Measurements from ENCODE around the gene RLN3.
A peak's percentile ranks its signal among the peaks of the same experiment; 100 is the strongest.
"Not testable (repeated sequence)": the region's sequence is repeated elsewhere in the genome, so short reads cannot be mapped to it uniquely, and the experiment has no call there.

The RLN3 gene

DNA sequence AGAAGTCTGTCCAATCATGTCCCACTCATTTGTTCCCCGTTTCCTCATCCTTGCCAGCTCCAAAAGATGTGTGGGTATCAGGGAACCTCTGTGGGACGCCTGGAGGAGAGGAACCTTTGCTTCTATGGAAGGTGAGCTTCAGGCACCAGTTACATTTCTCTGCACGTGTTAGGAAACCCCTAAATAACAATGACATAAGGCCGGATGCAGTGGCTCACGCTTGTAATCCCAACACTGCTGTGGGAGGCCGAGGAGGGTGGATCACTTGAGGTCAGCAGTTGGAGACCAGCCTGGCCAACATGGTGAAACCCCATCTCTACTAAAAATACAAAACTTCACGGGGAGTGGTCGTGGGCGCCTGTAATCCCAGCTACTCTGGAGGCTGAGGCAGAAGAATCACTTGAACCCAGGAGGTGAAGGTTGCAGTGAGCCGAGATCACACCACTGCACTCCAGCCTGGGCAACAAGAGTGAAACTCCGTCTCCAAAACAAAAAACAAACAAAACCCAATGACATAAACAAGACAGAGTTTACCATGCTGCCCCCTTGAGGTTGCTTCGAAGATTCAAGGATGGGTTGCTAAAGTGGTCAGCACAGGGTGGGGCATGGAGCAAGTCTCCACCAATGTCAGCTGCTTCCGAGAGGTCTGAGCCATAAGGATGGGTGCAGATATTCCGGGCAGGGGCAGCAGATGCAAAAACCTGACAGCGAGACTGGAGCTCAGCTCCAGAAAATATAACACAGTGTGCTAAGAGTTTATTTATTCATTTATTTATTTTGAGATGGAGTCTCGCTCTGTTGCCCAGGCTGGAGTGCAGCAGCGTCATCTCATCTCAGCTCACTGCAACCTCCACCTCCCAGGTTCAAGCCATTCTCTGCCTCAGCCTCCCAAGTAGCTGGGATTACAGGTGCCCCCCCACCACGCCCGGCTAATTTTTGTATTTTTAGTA is 15.0 kb downstream of the RLN3 start:
- H3K27ac ChIP-seq; in situ Hi-C loops (cut with HindIII; ENCODE audit: low pct_ligation_motif_present, low sequenced_read_pairs); H3K4me3 ChIP-seq (ENCODE audit: low read depth, low read length); H3K36me3 ChIP-seq (replicated peaks); H3K27me3 ChIP-seq (replicated peaks): not testable (repeated sequence)
- TF ChIP-seq, protein P1, sequence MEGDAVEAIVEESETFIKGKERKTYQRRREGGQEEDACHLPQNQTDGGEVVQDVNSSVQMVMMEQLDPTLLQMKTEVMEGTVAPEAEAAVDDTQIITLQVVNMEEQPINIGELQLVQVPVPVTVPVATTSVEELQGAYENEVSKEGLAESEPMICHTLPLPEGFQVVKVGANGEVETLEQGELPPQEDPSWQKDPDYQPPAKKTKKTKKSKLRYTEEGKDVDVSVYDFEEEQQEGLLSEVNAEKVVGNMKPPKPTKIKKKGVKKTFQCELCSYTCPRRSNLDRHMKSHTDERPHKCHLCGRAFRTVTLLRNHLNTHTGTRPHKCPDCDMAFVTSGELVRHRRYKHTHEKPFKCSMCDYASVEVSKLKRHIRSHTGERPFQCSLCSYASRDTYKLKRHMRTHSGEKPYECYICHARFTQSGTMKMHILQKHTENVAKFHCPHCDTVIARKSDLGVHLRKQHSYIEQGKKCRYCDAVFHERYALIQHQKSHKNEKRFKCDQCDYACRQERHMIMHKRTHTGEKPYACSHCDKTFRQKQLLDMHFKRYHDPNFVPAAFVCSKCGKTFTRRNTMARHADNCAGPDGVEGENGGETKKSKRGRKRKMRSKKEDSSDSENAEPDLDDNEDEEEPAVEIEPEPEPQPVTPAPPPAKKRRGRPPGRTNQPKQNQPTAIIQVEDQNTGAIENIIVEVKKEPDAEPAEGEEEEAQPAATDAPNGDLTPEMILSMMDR (IDR thresholded peaks at IDR 0.05; ENCODE audit: low read depth, low read length, missing control alignments): peak; percentile 71
- peak; percentile 65 for DNase-seq

DNA sequence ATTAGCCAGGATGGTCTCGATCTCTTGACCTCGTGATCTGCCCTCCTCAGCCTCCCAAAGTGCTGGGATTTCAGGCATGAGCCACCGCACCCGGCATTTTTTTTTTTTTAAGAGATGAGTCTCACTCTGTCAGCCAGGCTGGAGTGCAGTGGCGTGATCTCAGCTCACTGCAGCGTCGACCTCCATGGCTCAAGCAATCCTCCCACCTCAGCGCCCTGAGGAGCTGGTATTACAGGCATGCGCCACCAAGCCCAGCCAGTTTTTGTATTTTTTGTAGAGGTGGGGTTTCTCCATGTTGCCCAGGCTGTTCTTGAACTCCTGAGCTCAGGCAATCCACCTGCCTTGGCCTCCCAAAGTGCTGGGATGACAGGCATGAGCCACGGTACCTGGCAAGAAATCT is 19.9 kb downstream of the RLN3 start:
- H3K36me3 ChIP-seq (replicated peaks); in situ Hi-C loops (cut with HindIII; ENCODE audit: low pct_ligation_motif_present, low sequenced_read_pairs); H3K4me3 ChIP-seq (ENCODE audit: low read depth, low read length); H3K27ac ChIP-seq; DNase-seq; H3K27me3 ChIP-seq (replicated peaks): not testable (repeated sequence)

DNA sequence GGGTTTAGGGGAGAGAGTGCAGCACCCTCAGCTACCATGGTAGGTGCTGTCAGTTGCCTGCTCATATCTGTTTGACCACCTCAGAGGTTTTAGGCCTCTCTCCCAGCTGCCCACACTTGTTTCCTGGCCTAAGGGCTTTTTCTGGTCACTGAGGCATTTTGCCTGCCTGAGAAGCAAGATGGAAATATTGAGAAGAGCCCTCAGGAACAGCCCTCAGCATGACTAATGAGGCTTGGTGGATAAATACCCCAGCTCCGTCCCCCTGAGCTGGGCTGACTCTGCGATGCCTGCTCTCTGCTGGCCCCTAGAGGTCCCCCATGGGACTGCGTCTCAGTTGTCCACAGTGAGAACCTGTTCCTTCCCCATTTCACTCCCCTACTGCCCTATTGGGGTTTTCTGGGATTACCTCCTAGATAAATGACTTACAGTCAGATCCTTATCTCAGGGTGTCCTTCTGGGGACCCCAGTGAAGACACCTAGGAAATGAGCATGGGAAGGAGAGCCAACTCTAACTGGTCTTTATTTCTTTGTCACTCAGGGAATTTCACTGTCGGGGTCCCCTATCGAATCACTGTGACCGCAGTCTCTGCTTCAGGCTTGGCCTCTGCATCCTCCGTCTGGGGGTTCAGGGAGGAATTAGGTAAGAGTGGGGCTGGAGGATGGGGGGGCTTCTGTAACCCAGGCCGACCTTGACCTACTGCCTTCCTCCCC is 20.6 kb downstream of the RLN3 start:
- H3K27ac ChIP-seq: no peak overlapping the region
- DNase-seq: peak; percentile 16
- TF ChIP-seq, protein P1 (IDR thresholded peaks at IDR 0.05; ENCODE audit: low read depth, low read length, missing control alignments): peak; percentile 96
- no peaks in the 10 kb centered on the region for H3K36me3 ChIP-seq (replicated peaks)
- in situ Hi-C loops (cut with HindIII; ENCODE audit: low pct_ligation_motif_present, low sequenced_read_pairs): no loop called here
- no peak overlapping the region for H3K4me3 ChIP-seq (ENCODE audit: low read depth, low read length)
- no peaks in the 10 kb centered on the region for H3K27me3 ChIP-seq (replicated peaks)

DNA sequence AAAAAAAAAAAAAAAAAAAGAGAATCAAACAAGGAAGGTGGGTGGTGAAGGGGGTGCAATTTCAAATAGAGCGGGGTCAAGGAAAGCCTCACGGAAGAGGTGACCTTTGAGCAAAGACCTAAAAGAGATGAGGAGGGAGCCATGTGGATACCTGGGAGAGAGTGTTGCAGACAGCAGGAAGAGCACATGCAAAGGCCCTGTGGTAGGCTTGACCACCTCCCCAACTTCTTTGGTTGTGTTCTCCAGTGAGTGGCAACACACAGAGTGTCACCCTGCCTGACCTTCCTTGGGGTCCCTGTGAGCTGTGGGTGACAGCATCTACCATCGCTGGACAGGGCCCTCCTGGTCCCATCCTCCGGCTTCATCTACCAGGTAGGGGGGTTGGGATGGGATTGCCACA is 22.6 kb downstream of the RLN3 start:
- in situ Hi-C loops (cut with HindIII; ENCODE audit: low pct_ligation_motif_present, low sequenced_read_pairs): no loop called here
- H3K27ac ChIP-seq: no peak overlapping the region
- H3K27me3 ChIP-seq (replicated peaks): no peaks in the 10 kb centered on the region
- TF ChIP-seq, protein P1 (IDR thresholded peaks at IDR 0.05; ENCODE audit: low read depth, low read length, missing control alignments): no peak
- H3K4me3 ChIP-seq (ENCODE audit: low read depth, low read length): no peak overlapping the region
- no peak for DNase-seq
- no peaks in the 10 kb centered on the region for H3K36me3 ChIP-seq (replicated peaks)

DNA sequence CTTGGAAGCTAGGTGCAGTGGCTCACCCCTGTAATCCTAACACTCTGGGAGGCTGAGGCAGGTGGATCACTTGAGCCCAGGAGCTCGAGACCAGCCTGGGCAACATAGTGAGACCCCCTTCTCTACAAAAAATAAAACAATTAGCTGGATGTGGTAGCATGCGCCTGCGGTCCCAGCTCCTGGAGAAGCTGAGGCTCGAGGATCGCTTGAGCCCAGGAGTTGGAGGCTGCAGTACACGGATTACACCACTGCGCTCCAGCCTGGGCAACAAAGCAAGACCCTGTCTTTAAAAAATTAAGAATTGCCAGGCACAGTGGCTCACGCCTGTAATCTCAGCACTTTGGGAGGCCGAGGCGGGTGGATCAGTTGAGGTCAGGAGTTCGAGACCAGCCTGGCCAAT is 23.0 kb downstream of the RLN3 start:
- DNase-seq; H3K4me3 ChIP-seq (ENCODE audit: low read depth, low read length); in situ Hi-C loops (cut with HindIII; ENCODE audit: low pct_ligation_motif_present, low sequenced_read_pairs); H3K36me3 ChIP-seq (replicated peaks); H3K27me3 ChIP-seq (replicated peaks); H3K27ac ChIP-seq: not testable (repeated sequence)

DNA sequence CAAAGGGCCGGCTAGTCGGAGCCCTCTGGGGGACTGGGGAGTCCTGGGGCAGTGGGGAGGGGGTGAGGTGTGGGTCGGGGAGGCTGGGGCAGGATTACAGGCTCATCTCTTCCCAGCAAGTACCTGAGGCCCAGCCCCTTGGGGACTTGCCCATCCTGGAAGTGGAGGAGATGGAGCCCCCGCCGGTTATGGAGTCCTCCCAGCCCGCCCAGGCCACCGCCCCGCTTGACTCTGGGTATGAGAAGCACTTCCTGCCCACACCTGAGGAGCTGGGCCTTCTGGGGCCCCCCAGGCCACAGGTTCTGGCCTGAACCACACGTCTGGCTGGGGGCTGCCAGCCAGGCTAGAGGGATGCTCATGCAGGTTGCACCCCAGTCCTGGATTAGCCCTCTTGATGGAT is 24.0 kb downstream of the RLN3 start:
- Histone ChIP-seq H3K4me3 (ENCODE audit: low read depth, low read length) (no peak overlapping the region), H3K27me3 (replicated peaks) (no peaks in the 10 kb centered on the region), H3K36me3 (replicated peaks) (no peaks in the 10 kb centered on the region), H3K27ac (no peak overlapping the region)
- in situ Hi-C loops (cut with HindIII; ENCODE audit: low pct_ligation_motif_present, low sequenced_read_pairs): no loop called here
- TF ChIP-seq, protein P1 (IDR thresholded peaks at IDR 0.05; ENCODE audit: low read depth, low read length, missing control alignments): no peak
- no peak for DNase-seq
